Measurements from ENCODE around the gene MLH3.

GRCh38 chr14:74979442-74980397 is 71.5 kb downstream of the MLH3 start:
- no peak for TF ChIP-seq CTCF (conservative IDR thresholded peaks at IDR 0.05; ENCODE audit: low read depth, low read length)
- TF ChIP-seq EZH2phosphoT487 (IDR thresholded peaks at IDR 0.05; ENCODE audit: borderline replicate concordance, low read length): no peak
- TF ChIP-seq EZH2 (IDR thresholded peaks at IDR 0.05; ENCODE audit: low read length, unreplicated experiment): no peak
